ENCODE measurements around the gene TTLL7. TPM values are rescaled to one million over a fixed set of nuclear protein-coding genes. Genes with fewer than 3 reads are reported as not detected.
A peak's percentile ranks its signal among the peaks of the same experiment; 100 is the strongest.

TTLL7 gene, protein sequence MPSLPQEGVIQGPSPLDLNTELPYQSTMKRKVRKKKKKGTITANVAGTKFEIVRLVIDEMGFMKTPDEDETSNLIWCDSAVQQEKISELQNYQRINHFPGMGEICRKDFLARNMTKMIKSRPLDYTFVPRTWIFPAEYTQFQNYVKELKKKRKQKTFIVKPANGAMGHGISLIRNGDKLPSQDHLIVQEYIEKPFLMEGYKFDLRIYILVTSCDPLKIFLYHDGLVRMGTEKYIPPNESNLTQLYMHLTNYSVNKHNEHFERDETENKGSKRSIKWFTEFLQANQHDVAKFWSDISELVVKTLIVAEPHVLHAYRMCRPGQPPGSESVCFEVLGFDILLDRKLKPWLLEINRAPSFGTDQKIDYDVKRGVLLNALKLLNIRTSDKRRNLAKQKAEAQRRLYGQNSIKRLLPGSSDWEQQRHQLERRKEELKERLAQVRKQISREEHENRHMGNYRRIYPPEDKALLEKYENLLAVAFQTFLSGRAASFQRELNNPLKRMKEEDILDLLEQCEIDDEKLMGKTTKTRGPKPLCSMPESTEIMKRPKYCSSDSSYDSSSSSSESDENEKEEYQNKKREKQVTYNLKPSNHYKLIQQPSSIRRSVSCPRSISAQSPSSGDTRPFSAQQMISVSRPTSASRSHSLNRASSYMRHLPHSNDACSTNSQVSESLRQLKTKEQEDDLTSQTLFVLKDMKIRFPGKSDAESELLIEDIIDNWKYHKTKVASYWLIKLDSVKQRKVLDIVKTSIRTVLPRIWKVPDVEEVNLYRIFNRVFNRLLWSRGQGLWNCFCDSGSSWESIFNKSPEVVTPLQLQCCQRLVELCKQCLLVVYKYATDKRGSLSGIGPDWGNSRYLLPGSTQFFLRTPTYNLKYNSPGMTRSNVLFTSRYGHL
- total RNA-seq, result 10 to 100 TPM in 5 of 6 donors, 1 to 10 TPM in 1; 7.5 to 44.3 (median 21.9) TPM

DNA sequence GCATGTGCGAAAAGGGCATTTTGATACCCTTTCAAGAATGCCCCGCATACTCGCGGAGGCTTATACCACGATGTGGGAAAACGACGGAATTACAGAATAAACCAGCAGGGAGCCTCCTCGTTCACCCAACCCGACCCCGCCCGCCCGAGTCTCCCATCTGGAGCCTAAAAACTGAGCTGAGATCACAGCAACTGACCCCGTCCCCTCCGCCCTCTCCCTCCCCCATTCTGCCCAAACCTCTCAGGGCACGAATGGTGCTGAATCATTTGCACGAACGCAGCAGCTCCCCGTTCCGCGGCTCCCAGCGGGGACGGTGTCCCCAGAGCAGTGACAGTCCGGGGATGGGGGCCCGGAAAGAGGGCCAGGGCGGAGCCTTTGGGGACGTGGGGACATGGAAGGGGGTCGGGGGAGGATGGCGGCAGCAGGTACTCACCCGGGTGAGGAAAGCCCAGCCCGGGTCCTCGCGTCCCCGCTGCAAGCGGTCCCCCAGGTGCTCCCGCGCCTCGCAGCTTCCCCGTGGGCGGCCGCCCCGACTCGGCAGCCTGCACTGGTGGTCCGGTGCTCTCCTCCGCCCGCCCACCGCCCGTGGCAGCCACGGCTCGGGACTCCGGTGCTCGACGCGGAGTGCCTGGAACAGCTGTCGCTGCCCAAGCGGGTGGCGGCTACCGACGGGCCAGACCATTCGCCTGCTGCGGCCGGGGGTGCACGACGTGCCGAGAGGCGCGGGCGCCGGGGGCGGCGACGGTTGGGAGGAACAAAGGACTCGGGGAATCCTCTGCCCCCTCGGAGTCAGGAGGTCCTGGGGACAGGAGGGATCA, at the start of gene TTLL7:
Gene TTLL7, minus strand, starts transcription at position 635 of the 818 bp plus-strand sequence. CDS start 46,921 bp downstream, outside the sequence.
- DNase-seq, result peak; percentile 75 to 95
- ATAC-seq (ENCODE audit: low FRiP score in 2 of 2), result peak; percentile 89 to 96
- Histone ChIP-seq H3K4me3 (peak within 1 kb of the TSS; percentile 48 to 88 (median 72)), H3K4me1 (peaks cover 4 to 12% (median 10%) of the 10 kb centered on the region in 4 donors), H3K36me3 (no peaks in the 10 kb centered on the region), H3K27ac (peak within 1 kb of the TSS; percentile 79 to 85 (median 82)), H3K27me3 (peaks cover 0 to 10% (median 3%) of the 10 kb centered on the region in 4 donors), H3K9me3 (no peaks in the 10 kb centered on the region)
- WGBS, 2 donors, result 2 to 3% methylated on average over 24 to 56 of the region's 73 CpGs
- TF ChIP-seq EP300 (IDR thresholded peaks at IDR 0.05) (no peak), CTCF (IDR thresholded peaks at IDR 0.05) (no peak), POLR2A (IDR thresholded peaks at IDR 0.05) (peak in 1 of 4 donors; percentile 36), POLR2AphosphoS5 (IDR thresholded peaks at IDR 0.05) (peak in 1 of 2 donors; percentile 14)

GRCh38 chr1:84042461-84042860, 43.5 kb upstream of the TTLL7 start:
- Histone ChIP-seq H3K4me3 (no peak overlapping the region), H3K9me3 (no peaks in the 10 kb centered on the region), H3K36me3 (no peaks in the 10 kb centered on the region), H3K27me3 (no peaks in the 10 kb centered on the region), H3K4me1 (no peaks in the 10 kb centered on the region), H3K27ac (no peak overlapping the region)
- DNase-seq, result no peak
- no peak for ATAC-seq (ENCODE audit: low FRiP score in 2 of 2)
- no peak for TF ChIP-seq POLR2AphosphoS5 (IDR thresholded peaks at IDR 0.05)
- no peak for TF ChIP-seq EP300 (IDR thresholded peaks at IDR 0.05)
- TF ChIP-seq CTCF (IDR thresholded peaks at IDR 0.05), result no peak
- TF ChIP-seq POLR2A (IDR thresholded peaks at IDR 0.05), result no peak

DNA sequence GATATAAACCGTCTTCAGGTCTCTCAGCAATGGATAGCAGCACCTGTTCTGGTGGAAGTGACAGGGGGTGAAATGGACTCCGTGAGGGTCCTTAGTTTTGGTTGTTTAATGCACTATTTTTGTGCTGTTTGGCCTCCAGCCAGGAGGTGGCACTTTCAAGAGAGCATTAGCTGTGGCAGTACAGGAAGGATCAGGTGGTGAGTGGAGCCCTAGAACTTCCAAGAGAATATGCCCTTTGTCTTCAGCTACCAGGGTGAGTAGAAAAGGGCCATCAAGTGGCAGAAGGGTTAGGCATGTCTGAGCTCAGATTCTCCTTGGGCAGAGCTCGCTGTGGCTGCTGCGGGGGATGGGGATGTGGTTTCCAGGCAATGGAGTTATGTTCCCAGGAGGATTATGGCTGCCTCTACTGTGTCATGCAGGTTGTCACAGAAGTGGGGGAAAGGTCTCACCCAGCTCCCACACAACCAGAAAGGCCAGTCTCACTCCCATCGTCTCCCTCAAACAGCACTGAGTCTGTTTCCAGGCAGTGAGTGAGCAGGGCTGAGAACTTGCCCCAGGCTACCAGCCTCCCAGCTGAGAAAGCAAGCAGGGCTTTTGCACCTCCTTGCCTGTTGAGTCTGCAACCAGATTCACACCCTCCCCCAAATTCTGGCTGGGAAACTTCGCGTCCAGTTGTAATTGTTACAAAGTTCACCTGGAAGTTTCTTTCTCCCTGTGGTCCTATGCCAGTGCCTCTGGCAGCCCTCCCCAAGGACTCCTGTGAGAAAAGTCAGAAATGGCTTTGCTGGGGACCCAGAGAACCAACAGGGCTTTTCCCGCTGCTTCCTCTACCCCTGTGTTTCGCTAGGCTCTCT, 39.1 kb upstream of the TTLL7 start:
- Histone ChIP-seq H3K4me1 (no peaks in the 10 kb centered on the region), H3K4me3 (no peak overlapping the region), H3K27me3 (no peaks in the 10 kb centered on the region), H3K9me3 (no peaks in the 10 kb centered on the region), H3K27ac (no peak overlapping the region), H3K36me3 (no peaks in the 10 kb centered on the region)
- 82 to 91% methylated on average over 8 to 9 of the region's 9 CpGs for WGBS, 2 donors
- ATAC-seq (ENCODE audit: low FRiP score in 2 of 2) (no peak), DNase-seq (no peak)
- TF ChIP-seq CTCF (IDR thresholded peaks at IDR 0.05) (no peak), POLR2AphosphoS5 (IDR thresholded peaks at IDR 0.05) (no peak), POLR2A (IDR thresholded peaks at IDR 0.05) (no peak), EP300 (IDR thresholded peaks at IDR 0.05) (no peak)

- ATAC-seq (ENCODE audit: low FRiP score in 2 of 2) (no peak), DNase-seq (no peak)
- no peaks in the 10 kb centered on the region for H3K36me3 ChIP-seq
- no peaks in the 10 kb centered on the region for H3K4me1 ChIP-seq
- no peaks in the 10 kb centered on the region for H3K27me3 ChIP-seq
- WGBS, 2 donors, result 80 to 86% methylated on average over 1 of the region's 1 CpG
- H3K9me3 ChIP-seq, result no peaks in the 10 kb centered on the region
- H3K27ac ChIP-seq, result no peak overlapping the region
- no peak overlapping the region for H3K4me3 ChIP-seq
- TF ChIP-seq CTCF (IDR thresholded peaks at IDR 0.05) (no peak), EP300 (IDR thresholded peaks at IDR 0.05) (no peak), POLR2AphosphoS5 (IDR thresholded peaks at IDR 0.05) (no peak), POLR2A (IDR thresholded peaks at IDR 0.05) (no peak)
Measured at GRCh38 chr1:84031802-84032327, 32.9 kb upstream of the TTLL7 start.
